Mucosa of gallbladder (tissue), 1 donor: ENCODE measurements around the gene KLRK1. TPM values are rescaled to one million over a fixed set of nuclear protein-coding genes. Genes with fewer than 3 reads are reported as not detected.
"Not testable (repeated sequence)": the region's sequence is repeated elsewhere in the genome, so short reads cannot be mapped to it uniquely, and the experiment has no call there.

ENCODE experiments used
- DNase-seq: peaks from one replicate; pipeline ENCODE4 v3.0.0-alpha.2; 2020; ENCODE audit warnings: low spot score
- total RNA-seq: library from RNA; stranded (reverse); gene quantifications from one replicate; pipeline ENCODE4 v1.2.1, GENCODE V29; 2021
- donor health status: DM: no; HTN: no; CAD: no.

KLRK1 gene
- total RNA-seq, 1 donor from 2014 or later, result 5.0 TPM

DNA sequence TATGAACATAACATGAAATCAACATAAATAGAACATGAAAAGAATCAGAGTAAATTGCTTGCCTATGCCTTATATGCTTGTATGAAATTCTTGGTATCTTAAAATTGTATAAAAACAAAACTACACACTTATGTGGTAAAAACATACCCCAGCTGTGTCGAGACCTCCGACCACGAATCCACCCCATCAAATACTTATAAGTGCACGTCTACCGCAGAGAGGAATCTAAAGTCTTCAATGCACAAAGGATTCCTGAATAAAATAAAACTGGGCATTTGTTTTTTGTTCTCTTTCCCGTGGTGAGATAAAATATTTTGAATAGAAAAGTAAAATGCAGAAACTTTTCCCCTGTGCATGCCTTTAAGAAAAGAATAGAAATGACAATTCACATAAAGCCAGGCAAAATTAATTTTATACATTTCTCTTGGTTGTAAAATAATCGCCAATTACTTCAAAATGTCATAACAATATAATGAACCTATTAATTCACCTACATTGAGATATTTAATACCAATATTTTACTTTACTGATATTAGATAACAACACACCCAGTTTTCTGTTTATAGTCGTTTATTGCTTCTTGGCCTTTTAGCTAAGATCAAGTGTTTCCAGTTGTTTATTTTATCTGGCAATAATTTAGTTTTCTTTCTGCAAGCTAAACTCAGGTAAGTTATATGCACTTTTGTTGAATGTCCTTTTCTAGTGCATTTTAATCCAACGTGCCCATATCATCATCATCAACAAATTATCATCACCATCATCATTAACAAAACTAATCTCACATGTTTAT is 1.0 kb downstream of the KLRK1 start:
- no peak for DNase-seq

DNA sequence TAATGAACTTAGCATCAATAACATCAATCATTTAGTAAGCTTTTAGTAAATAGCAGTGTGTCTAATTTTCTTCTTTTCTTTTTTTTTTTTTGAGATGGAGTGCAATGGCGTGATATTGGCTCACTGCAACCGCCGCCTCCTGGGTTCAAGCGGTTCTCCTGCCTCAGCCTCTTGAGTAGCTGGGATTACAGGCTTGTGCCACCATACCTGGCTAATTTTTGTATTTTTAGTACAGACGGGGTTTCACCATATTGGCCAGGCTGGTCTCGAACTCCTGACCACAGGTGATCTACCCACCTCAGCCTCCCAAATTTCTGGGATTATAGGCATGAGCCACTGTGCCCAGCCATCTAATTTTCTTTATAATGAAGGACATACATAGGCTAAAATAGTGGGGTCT is 2.3 kb downstream of the KLRK1 start:
- not testable (repeated sequence) for DNase-seq

DNA sequence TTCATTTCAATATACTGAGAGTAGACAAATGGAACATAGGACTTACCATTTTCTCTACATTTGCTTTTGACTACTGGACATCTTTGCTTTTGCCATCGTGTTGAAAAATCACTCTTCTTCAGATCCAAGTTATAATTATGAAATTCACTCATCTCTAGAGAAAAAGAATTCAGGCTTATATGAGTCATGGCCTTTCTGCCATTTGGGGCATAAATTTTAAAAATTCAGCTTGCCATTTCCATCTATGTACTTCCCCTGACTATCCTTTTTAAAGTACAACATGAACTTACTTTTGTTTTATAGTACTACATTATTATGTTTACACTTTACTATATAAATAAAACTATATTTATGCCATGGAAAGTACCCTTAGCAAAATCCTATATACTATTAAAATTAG is 3.0 kb downstream of the KLRK1 start:
- no peak for DNase-seq

DNA sequence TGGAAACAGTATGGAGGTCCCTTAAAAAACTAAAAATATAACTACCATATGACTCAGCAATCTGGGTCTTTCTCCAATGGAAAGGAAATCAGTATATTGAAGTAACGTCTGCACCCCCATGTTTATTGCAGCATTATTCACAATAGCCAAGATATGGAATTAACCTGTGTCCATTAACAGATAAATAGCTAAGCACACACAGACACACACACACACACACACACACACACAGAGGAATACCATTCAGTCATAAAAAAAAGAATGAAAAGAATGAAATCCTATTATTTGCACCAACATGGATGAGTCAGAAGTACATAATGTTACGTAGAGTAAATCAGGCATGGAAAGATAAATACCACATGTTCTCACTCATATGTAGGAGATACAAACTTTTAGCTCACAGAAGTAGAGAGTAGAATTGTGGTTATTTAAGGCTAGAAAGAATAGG is 4.7 kb downstream of the KLRK1 start:
- DNase-seq, result no peak

DNA sequence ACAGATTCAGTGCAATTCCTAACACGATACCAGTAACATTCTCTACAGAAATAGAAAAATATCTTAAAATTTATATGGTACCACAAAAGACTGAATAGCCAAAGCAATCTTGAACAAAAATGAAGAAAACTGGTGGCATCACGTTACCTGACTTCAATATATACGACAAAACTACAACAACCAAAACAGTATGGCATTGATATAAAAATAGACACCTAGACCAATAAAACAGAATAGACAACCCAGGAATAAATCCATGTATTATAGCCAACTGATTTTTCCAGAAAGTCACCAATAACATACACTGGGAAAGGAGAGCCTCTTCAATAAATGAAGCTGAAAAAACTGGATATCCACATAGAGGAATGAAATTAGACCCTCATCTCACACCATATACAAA is 5.7 kb downstream of the KLRK1 start:
- no peak for DNase-seq

DNA sequence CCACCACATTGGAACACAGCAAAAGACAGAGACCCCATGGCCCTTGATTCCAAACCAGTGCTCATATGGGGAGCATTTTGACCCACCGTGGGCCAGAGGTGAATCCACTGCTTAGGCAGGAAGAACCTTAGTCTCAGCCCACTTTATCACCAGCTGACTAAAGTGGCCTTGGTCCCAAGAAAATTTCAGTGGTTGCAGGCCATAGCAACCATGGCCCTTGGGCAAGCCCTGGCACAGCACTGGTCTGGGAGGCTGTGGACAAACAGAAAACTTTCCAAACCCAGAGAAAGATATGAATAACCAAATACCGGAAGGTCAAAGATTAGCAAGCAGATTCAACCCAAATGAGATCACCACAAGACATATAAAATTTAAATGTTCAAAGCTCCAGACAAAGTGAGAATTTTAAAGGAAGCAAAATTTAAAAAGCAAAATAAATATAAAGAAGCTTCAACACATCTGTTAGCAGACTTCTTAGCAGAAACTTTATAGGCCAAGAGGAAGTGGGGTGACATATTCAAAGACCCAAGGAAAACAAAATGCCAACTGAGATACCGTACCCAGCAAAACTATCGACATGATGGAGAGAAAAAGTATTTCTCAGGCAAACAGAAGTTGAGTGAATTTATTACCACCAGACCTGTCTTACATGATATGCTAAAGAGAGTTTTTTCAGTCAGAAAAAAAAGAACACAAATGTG is 7.8 kb downstream of the KLRK1 start:
- DNase-seq, result no peak

DNA sequence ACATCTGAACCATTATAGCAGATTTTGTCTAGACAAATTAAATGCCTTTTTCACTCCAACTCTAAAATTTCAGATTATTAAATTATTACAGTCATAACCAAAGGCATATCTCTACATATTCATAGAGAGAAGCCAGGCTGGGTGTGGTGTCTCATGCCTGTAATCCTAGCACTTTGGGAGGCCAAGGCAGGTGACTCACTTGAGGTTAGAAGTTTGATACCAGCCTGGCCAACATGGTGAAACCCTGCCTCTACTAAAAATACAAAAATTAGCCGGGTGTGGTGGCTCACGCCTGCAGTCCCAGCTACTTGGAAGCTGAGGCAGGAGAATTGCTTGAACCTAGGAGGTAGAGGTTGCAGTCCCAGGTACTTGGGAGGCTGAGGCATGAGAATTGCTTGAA is 11.1 kb downstream of the KLRK1 start:
- DNase-seq, result not testable (repeated sequence)

DNA sequence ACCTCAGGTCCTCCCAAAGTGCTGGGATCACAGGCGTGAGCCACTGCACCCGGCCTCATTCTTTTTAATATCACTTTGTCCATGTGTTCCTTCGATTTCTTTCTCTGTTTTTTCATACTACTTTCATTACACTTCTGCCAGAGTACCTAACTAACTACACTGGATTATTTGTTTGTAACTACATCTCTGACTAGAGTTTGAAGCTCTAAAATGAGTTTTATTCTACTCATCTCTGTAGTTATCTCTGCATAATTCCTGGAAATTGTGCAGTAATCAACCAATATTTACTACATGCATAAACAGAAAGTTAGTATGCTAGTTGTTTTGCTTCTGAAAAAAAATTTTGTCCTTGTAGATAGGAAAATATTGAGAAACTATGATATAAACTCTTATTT is 15.2 kb downstream of the KLRK1 start:
- no peak for DNase-seq

DNA sequence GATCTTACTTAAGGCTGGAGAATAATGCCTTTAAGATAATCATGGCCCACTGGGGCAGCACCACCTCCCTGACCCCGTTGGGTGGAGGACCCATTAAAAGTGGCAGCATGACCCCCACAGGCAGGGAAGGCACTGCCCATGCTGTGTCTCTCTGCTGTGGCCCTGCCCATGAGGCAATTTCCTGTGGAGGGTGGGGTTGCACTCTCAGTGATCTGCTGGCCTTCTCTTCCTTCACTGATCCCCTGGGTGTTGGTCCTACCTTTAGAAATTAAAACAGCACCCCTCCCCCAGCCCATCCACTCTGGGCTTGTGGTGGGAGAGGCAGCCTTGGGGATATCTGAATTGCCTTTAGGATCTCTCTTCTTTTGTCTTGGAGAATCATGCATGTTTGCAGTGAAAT is 17.3 kb downstream of the KLRK1 start:
- DNase-seq, result no peak

DNA sequence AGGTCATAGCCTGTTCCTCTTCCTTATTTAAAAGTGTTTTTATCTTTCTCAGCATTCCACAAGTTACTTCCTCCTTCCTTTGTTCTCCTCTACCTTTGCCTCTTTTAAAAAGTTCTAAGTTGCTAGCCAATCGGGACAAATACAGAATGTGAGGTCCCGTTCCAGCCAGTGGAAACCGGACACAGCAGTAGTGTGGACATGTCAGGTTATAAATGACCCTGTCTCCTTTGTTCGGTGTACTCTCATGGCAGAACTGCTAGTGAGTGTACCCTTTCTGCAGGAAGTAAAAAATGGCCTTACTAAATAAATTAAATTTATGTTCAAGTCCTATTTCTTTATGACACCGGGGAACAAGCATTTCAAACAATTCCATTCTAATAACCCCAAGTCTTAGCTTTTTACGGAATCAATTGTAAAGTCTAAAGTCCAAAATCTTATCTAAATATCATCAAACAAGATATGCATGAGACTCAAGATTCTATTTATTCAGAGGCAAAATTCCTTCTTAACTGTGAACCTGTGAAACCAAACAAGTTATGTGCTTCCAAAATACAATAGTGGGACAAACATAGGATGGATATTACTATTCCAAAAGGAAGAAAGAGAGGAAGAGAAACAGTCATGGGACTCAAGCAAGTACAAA is 17.8 kb downstream of the KLRK1 start:
- DNase-seq, result not testable (repeated sequence)

DNA sequence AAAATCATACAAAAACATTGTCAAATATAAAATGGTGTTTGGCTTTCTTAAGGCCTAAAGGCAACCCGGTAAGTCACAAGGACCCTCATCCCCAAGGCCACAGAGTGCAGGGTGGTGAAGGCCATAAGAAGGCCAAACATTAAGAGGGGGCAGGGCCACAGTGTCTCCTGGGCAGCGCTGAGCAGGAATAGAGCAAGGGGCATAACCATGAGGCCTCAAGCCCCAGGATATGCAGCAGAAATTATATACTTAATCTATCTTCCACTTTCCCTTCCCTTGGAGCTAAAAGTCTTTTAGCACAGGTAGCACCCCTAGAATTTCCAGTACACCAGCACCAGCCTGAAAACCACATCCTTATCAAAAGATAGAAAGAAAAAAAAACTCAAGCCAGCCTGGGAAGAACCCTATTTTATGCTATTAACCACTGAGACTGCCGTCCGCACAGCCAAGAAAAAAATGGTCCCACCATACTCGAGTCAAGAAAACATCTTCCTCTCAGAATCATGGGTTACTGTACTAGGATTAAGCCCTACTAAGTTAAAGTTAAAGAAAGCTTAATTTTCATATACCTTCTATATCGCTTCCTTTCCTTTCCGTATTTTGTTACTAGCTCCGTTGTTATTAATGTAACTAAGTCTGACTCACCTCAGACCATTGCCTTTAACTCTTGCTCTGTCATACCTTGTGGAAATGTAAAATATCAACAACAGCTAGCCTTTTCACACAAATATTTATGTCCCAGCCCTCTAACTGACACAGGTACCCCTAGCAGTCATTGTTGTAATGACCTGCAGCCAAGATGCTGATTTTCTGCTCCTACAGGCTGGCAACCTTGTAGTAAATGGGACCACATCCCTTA is 20.1 kb downstream of the KLRK1 start:
- no peak for DNase-seq

DNA sequence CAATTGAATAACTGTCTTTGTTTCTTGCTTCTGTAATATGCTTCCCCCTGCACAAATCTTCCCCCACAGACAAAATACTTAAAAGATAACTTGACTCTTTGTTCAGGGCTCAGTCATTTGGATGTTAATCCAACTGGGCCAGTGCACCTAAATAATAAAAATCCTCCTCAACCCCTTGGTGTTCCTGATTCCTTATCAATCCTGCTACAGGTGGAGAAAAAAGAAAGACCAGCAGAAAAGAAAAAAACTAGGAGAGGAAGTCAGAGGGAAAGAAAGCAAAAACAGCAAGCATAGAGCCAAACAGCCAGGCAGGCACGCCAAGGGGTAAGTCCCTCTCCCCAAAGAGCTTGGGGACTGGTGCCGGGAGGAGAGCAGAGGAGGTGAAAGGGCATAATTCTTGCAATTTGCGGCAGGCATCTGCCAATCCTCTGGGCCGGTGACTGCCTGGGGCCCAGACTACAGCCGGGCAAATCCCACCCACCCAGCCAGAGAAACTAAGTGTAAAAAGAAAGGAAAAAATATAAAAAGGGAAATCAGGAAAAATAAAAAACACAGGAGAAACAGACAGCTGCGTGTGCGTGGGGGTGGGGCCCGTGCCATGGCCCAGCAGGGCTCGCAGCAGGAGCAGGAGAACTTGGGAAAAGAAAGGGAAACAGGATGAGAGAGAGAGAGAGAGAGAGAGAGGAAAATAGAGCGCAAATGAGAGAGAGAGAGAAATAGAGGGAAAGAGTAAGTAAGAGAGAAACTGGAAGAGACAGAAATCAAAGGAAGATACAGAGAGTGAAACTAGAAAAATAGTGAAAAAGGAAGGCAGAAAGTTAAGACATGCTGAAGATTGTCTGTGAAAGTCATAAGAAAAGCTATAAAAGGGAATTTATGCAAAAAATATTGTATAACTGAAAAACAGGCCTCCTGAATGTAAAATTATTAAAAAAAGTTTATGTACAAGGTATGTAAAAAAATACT is 21.4 kb downstream of the KLRK1 start:
- no peak for DNase-seq

DNA sequence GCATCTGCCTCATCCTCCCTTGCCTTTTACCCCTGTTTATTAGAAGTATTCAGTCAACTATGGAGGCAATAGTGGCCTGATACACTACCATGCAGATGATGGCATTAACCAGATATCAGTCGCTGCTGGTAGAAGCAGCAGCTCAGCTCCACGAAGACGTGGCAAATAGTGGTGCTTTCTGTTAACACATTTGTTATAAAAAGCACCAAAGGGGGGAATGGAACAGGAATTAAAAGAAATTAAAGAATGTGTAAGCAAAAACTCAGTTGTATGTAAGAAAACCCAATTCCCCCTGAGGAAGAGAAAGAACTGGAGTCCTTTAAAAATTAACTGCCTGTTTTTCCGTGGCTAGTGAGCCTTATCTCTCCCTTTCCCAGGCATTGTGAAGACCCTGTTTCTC is 22.1 kb downstream of the KLRK1 start:
- DNase-seq, result not testable (repeated sequence)

DNA sequence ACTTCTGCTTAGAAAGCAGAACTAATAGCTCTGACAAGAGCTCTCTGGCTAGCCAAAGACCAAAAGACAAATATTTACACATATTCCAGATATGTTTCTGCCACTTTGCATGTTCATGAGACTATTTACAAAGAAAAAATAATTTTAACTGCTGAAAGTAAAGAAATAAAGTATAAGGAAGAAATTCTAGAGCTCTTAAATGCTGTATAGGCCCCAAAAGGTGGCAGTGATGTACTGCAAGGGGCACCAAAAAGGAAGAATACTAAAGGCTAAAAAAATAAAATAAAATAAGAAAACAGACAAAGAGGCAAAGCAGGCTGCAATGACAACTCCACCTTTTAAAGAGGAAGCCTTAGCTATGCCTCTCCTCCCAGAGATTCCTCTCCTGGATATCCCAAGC is 23.0 kb downstream of the KLRK1 start:
- no peak for DNase-seq

DNA sequence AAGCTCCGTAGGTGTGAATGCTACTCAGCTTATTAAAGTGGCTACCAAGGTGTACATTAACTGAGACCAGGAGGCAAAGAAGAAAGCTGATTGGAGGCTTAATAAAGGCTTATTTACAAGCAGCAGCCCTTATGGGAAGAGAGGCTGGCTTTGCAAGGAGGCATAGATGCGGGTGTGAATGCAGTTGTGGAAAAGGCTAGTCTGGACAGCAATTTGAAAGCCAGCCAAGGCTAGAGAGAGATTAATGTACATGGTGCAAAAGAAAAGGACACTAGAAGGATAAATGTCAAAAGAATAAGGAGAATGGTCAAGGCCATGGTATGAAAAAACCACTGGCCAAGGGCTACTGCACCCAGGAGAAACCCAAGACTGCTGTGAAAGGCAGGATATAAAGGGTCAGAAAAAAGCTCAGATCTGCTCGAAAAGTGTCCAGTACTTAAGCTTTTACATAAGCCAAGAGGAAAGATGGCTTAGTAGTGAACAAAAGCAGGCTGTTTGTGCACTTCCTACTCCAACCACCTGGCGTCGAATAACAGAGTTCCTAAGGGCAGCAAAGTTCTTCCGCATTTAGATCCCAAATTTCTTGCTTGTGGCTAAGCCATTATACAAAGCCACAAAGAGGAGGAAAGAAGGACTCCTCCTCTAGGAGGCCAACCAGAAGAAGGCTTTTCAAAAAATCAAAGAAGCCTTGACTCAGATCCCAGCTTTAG is 24.0 kb downstream of the KLRK1 start:
- DNase-seq, result no peak

DNA sequence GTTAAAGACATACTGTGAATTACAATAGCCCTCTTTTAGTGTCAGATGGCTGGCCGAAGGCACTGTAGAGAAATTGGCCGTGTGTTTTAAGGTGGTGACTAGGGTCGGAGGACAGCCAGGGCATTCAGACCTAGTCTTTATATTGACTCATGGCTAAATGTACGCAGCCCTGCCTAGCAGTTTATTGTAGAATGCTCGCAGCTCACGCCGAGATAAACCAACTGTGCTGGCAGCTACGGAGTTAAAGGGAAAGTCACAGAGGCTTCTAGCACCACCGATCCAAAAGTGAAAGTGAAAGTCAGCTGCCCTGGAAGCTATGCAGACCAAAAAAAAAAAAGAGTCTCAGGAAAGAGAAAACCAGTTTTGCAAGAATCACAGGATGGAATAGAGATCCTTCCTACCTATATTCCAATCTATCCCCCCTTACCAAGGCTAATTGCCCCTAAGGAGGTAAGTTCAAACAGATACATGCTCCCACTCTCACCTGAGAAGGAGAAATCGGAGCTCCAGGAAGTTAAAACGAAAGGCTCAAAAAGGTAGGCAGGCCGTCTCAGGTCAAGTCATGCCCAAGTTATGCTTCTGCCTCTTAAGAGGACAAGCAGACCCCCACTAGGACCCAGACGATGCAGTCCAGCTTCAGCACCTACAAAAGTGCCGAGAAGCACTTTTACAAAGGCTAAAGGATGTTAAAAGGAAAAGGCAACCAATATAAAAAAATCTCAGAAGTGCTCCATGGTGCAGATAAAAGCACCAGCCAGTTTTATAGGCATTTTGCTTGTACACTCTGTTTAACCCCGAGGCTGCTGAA is 24.8 kb downstream of the KLRK1 start:
- peak; percentile 79 for DNase-seq

DNA sequence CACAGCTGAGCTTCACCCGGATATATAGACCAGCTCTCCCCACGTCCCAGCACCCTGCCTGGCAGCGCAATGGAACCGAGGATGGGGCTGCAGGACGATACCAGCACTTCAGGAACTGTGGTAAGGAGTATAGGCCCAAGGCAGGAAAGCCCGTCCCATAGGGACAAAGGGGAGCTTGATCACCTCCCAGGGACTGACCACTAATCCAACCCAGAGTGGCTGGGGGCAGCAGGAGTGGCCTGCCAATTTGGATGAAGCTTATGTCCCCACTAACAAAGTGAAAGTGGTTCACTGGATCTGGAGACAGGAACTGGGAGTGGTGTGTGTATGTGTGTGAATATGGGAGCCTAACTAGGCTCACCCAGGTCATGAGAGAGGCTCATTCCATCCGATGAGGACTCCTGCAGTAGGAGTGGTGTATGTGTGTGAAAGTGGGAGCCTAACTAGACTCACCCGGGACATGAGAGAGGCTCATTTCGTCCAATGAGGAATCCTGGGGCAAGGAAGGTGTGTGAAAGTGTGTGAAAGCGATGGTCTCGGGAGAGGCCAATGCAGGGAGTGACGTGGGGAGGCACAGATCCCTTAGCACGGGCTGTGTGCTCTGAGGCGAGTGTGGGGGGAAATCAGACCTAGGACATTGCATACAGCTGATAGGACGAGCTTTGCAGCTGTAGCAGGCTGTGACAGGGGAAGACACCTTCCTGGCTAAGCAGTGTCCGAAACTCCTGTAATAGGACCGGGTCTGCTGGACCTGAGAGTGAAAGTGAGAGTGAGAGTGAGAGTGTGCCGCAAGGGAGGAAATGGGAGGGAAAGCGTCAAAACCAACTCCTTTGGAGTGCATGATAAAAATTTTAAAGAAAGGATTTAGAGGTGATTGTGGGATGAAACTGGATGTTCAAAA is 25.7 kb downstream of the KLRK1 start:
- DNase-seq, result peak; percentile 37

DNA sequence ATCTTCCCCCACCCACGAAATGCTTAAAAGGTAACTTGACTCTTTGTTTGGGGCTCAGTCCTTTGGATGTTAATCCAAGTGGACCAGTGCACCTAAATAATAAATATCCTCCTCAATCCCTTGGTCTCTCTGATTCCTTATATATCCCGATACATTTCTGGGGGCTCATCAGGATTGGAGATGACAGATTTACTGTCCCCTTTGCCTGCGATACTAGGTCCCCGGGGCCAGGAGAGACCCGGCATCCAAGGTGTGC is 26.3 kb downstream of the KLRK1 start:
- DNase-seq, result no peak
